Smooth muscle cell (in vitro differentiated cells): ENCODE data around the gene RNU4-1. TPM values are rescaled to one million over a fixed set of nuclear protein-coding genes. Genes with fewer than 3 reads are reported as not detected.
"Not testable (repeated sequence)": the region's sequence is repeated elsewhere in the genome, so short reads cannot be mapped to it uniquely, and the experiment has no call there.

Experiments
- DNase-seq: peaks from one replicate; lab custom pipeline; 2025; ENCODE audit not compliant: unreplicated experiment; lab: John Stamatoyannopoulos, UW
- H2AFZ ChIP-seq: fragments of 200-600 bp; sonication (generic); 2 replicates; pipeline ENCODE4 v1.6.0; 2016; ENCODE audit warnings: antibody characterized with exemption, low read depth, mild to moderate bottlenecking
- H3F3A ChIP-seq: fragments of 200-600 bp; sonication (generic); 2 replicates; pipeline ENCODE4 v1.6.0; 2017; ENCODE audit warnings: antibody characterized with exemption, low read depth
- H3K27ac ChIP-seq: fragments of 200-600 bp; sonication (generic); 2 replicates; pipeline ENCODE4 v1.5.1; 2016; ENCODE audit warnings: low read depth, mild to moderate bottlenecking
- H3K27me3 ChIP-seq: fragments of 200-600 bp; sonication (generic); 2 replicates; pipeline ENCODE4 v1.6.1; 2016; ENCODE audit warnings: low read depth, mild to moderate bottlenecking
- H3K36me3 ChIP-seq: fragments of 200-600 bp; sonication (generic); 2 replicates; pipeline ENCODE4 v1.5.1; 2016; ENCODE audit warnings: low read depth
- H3K4me1 ChIP-seq: fragments of 200-600 bp; sonication (generic); 2 replicates; pipeline ENCODE4 v1.5.1; 2016; ENCODE audit warnings: low read depth
- H3K4me2 ChIP-seq: fragments of 200-600 bp; sonication (generic); 2 replicates; pipeline ENCODE4 v1.6.0; 2016; ENCODE audit warnings: mild to moderate bottlenecking
- H3K4me3 ChIP-seq: fragments of 200-600 bp; sonication (generic); 2 replicates; pipeline ENCODE4 v1.5.1; 2016; ENCODE audit warnings: mild to moderate bottlenecking
- H3K79me2 ChIP-seq: fragments of 200-600 bp; sonication (generic); 2 replicates; pipeline ENCODE4 v1.6.0; 2016; ENCODE audit warnings: low read depth, mild to moderate bottlenecking
- H3K9ac ChIP-seq: fragments of 200-600 bp; sonication (generic); 2 replicates; pipeline ENCODE4 v1.6.0; 2016; ENCODE audit warnings: low read depth
- H3K9me3 ChIP-seq: fragments of 200-600 bp; sonication (generic); replicated peaks from 2 replicates; pipeline ENCODE4 v1.5.1; 2016; ENCODE audit warnings: low read depth
- H4K20me1 ChIP-seq: fragments of 200-600 bp; sonication (generic); 2 replicates; pipeline ENCODE4 v1.6.0; 2016; ENCODE audit warnings: low read depth
- WGBS: methylation state at CpG from one replicate; pipeline ENCODE4 v1.1.7; 2016; ENCODE audit warnings: low lambda C conversion rate; 5-methylcytosine and 5-hydroxymethylcytosine counted together
- polyA plus RNA-seq: library from polyadenylated mRNA; unstranded; fragments of >200 nt; fragmentation: Nextera tagmentation; extraction: Ambion mirVana; gene quantifications from 2 replicates; pipeline ENCODE4 v1.2.1, GENCODE V29; 2016
- total RNA-seq: library from RNA; depleted of rRNA; stranded (reverse); fragments of >200 nt; gene quantifications from 2 replicates; pipeline ENCODE4 v1.2.3, GENCODE V29; 2014
- TF ChIP-seq, protein P1 (sequence below): fragments of 200-600 bp; sonication (generic); IDR thresholded peaks from 2 replicates; pipeline ENCODE4 v1.5.1; 2017; ENCODE audit warnings: borderline replicate concordance, mild to moderate bottlenecking, antibody characterized with exemption; ENCODE audit not compliant: insufficient read depth, poor library complexity, severe bottlenecking

RNU4-1 gene
- total and polyA plus RNA-seq, 2 experiments from 2014 or later: under 0.01 TPM; not detected in 1

- Histone ChIP-seq H3K9ac (no peak overlapping the region), H3K27me3 (no peaks in the 10 kb centered on the region), H3K36me3 (no peaks in the 10 kb centered on the region), H3K9me3 (no peaks in the 10 kb centered on the region), H3K4me2 (no peak overlapping the region), H4K20me1 (peaks cover 99% of the 10 kb centered on the region), H3F3A (no peaks in the 10 kb centered on the region), H2AFZ (no peak overlapping the region), H3K4me3 (no peak overlapping the region), H3K4me1 (peaks cover 10% of the 10 kb centered on the region), H3K79me2 (peaks cover 100% of the 10 kb centered on the region), H3K27ac (no peak overlapping the region)
- TF ChIP-seq, protein P1, sequence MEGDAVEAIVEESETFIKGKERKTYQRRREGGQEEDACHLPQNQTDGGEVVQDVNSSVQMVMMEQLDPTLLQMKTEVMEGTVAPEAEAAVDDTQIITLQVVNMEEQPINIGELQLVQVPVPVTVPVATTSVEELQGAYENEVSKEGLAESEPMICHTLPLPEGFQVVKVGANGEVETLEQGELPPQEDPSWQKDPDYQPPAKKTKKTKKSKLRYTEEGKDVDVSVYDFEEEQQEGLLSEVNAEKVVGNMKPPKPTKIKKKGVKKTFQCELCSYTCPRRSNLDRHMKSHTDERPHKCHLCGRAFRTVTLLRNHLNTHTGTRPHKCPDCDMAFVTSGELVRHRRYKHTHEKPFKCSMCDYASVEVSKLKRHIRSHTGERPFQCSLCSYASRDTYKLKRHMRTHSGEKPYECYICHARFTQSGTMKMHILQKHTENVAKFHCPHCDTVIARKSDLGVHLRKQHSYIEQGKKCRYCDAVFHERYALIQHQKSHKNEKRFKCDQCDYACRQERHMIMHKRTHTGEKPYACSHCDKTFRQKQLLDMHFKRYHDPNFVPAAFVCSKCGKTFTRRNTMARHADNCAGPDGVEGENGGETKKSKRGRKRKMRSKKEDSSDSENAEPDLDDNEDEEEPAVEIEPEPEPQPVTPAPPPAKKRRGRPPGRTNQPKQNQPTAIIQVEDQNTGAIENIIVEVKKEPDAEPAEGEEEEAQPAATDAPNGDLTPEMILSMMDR: no peak
- no peak for DNase-seq
- WGBS: 96% methylated on average over 5 of the region's 5 CpGs
Observed at GRCh38 chr12:120258323-120258896, 34.6 kb downstream of the RNU4-1 start.

GRCh38 chr12:120257041-120257821 lies 35.8 kb downstream of the RNU4-1 start:
- Histone ChIP-seq H3K4me2 (no peak overlapping the region), H3K27ac (no peak overlapping the region), H3K79me2 (peaks cover 100% of the 10 kb centered on the region), H2AFZ (no peak overlapping the region), H3K36me3 (no peaks in the 10 kb centered on the region), H3K4me1 (no peaks in the 10 kb centered on the region), H3K9me3 (no peaks in the 10 kb centered on the region), H3K4me3 (no peak overlapping the region), H3K9ac (no peak overlapping the region), H4K20me1 (peaks cover 99% of the 10 kb centered on the region), H3F3A (no peaks in the 10 kb centered on the region), H3K27me3 (no peaks in the 10 kb centered on the region)
- WGBS: 84% methylated on average over 9 of the region's 9 CpGs
- TF ChIP-seq, protein P1: no peak
- no peak for DNase-seq

DNA sequence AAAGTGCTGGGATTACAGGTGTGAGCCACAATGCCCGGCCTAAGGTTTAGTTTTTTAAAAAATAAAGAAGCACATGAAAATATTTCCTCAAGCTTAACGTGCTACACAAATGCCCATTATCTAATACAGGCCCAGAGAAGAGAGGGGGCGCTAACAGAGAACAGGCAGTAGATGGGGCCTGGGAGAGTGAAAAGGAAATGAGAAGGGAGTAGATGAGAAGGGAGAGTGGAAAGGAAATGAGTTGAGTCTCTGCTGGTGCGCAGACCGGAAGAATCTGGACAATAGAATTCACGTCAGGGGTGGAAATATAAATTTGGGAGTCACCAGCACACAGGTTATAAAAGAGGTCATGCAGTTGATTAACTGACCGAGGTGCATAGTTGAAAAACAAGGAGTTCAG lies 38.2 kb downstream of the RNU4-1 start:
- H3K4me1 ChIP-seq: no peaks in the 10 kb centered on the region
- no peaks in the 10 kb centered on the region for H3K9me3 ChIP-seq
- no peaks in the 10 kb centered on the region for H3K27me3 ChIP-seq
- H3K36me3 ChIP-seq: no peaks in the 10 kb centered on the region
- no peak overlapping the region for H3K27ac ChIP-seq
- peaks cover 100% of the 10 kb centered on the region for H3K79me2 ChIP-seq
- peaks cover 99% of the 10 kb centered on the region for H4K20me1 ChIP-seq
- no peak overlapping the region for H3K9ac ChIP-seq
- no peak for DNase-seq
- WGBS: 96% methylated on average over 7 of the region's 7 CpGs
- peaks cover 5% of the 10 kb centered on the region for H3F3A ChIP-seq
- no peak overlapping the region for H3K4me2 ChIP-seq
- TF ChIP-seq, protein P1: no peak
- H3K4me3 ChIP-seq: no peak overlapping the region
- no peak overlapping the region for H2AFZ ChIP-seq

- H3K9me3 ChIP-seq, H3K4me1 ChIP-seq, H3K27ac ChIP-seq, H3K9ac ChIP-seq, H3K4me2 ChIP-seq, H3K4me3 ChIP-seq, H3K27me3 ChIP-seq, H3F3A ChIP-seq, DNase-seq, H2AFZ ChIP-seq, H3K36me3 ChIP-seq: not testable (repeated sequence)
- 92% methylated on average over 6 of the region's 6 CpGs for WGBS
- Histone ChIP-seq H3K79me2 (peaks cover 100% of the 10 kb centered on the region), H4K20me1 (peaks cover 99% of the 10 kb centered on the region)
Observed at GRCh38 chr12:120253313-120253712, 39.7 kb downstream of the RNU4-1 start.
